HL-60 (cell line): ENCODE measurements around the gene ABCF2.

ENCODE experiments used
- DNase-seq, 2 experiments: peaks; one replicate each; pipeline ENCODE4 v3.0.0-alpha.2; 2010 to 2020; ENCODE audit warnings: low read depth in 1 of 2, low spot score in 1 of 2
- H3K27ac ChIP-seq: fragments of 250-450 bp; sonication (Bioruptor Pico); replicated peaks from 2 replicates; pipeline ENCODE4 v1.5.1; 2020; ENCODE audit warnings: mild to moderate bottlenecking, moderate library complexity
- H3K27me3 ChIP-seq: fragments of 250-450 bp; sonication (Bioruptor Pico); 2 replicates; pipeline ENCODE4 v1.5.1; 2021; ENCODE audit warnings: mild to moderate bottlenecking, moderate library complexity; ENCODE audit not compliant: insufficient read depth, poor library complexity, severe bottlenecking
- H3K4me3 ChIP-seq: replicated peaks from 2 replicates; pipeline ENCODE4 v1.5.1; 2011; ENCODE audit warnings: mild to moderate bottlenecking, control low read depth, low read length; ENCODE audit not compliant: insufficient read depth
- GABPA ChIP-seq: IDR thresholded peaks from 2 replicates; pipeline ENCODE4 v1.6.1; 2012; ENCODE audit warnings: low read depth
- POLR2AphosphoS5 ChIP-seq: IDR thresholded peaks from 2 replicates; pipeline ENCODE4 v1.6.1; 2012; ENCODE audit warnings: low read depth
- SPI1 ChIP-seq: IDR thresholded peaks from 2 replicates; pipeline ENCODE4 v1.6.1; 2012; ENCODE audit warnings: low read depth, mild to moderate bottlenecking, borderline replicate concordance
- TF ChIP-seq, protein P1 (sequence below): IDR thresholded peaks from one replicate; pipeline ENCODE4 v1.5.1; 2011; ENCODE audit warnings: low read length, control low read depth, inconsistent platforms; ENCODE audit not compliant: insufficient read depth
- TF ChIP-seq, protein P2 (sequence below): IDR thresholded peaks from 2 replicates; pipeline ENCODE4 v1.6.1; 2012; ENCODE audit warnings: low read depth; ENCODE audit not compliant: insufficient replicate concordance

ABCF2 gene

DNA sequence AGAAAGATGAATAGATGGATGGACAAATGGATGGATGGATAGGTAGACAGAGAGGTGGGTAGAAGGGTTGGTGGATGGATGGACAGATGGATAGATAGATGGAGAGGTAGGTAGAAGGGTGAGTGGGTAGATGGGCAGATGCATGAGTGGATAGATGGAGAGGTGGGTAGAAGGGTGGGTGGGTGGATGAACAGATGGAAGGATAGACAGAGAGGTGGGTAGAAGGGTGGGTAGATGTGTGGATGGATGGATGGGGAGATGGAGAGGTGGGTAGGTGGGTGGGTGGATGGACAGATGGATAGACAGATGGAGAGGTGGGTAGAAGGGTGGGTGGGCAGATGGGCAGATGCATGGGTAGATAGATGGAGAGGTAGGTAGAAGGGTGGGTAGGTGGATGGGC, 29.1 kb downstream of the ABCF2 start:
- TF ChIP-seq SPI1 (no peak), POLR2AphosphoS5 (no peak), GABPA (no peak)
- TF ChIP-seq, protein P1, sequence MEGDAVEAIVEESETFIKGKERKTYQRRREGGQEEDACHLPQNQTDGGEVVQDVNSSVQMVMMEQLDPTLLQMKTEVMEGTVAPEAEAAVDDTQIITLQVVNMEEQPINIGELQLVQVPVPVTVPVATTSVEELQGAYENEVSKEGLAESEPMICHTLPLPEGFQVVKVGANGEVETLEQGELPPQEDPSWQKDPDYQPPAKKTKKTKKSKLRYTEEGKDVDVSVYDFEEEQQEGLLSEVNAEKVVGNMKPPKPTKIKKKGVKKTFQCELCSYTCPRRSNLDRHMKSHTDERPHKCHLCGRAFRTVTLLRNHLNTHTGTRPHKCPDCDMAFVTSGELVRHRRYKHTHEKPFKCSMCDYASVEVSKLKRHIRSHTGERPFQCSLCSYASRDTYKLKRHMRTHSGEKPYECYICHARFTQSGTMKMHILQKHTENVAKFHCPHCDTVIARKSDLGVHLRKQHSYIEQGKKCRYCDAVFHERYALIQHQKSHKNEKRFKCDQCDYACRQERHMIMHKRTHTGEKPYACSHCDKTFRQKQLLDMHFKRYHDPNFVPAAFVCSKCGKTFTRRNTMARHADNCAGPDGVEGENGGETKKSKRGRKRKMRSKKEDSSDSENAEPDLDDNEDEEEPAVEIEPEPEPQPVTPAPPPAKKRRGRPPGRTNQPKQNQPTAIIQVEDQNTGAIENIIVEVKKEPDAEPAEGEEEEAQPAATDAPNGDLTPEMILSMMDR: no peak
- TF ChIP-seq, protein P2, sequence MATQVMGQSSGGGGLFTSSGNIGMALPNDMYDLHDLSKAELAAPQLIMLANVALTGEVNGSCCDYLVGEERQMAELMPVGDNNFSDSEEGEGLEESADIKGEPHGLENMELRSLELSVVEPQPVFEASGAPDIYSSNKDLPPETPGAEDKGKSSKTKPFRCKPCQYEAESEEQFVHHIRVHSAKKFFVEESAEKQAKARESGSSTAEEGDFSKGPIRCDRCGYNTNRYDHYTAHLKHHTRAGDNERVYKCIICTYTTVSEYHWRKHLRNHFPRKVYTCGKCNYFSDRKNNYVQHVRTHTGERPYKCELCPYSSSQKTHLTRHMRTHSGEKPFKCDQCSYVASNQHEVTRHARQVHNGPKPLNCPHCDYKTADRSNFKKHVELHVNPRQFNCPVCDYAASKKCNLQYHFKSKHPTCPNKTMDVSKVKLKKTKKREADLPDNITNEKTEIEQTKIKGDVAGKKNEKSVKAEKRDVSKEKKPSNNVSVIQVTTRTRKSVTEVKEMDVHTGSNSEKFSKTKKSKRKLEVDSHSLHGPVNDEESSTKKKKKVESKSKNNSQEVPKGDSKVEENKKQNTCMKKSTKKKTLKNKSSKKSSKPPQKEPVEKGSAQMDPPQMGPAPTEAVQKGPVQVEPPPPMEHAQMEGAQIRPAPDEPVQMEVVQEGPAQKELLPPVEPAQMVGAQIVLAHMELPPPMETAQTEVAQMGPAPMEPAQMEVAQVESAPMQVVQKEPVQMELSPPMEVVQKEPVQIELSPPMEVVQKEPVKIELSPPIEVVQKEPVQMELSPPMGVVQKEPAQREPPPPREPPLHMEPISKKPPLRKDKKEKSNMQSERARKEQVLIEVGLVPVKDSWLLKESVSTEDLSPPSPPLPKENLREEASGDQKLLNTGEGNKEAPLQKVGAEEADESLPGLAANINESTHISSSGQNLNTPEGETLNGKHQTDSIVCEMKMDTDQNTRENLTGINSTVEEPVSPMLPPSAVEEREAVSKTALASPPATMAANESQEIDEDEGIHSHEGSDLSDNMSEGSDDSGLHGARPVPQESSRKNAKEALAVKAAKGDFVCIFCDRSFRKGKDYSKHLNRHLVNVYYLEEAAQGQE: no peak
- H3K27me3 ChIP-seq: peaks cover 13% of the 10 kb centered on the region
- no peak overlapping the region for H3K27ac ChIP-seq
- DNase-seq: no peak
- no peak overlapping the region for H3K4me3 ChIP-seq

DNA sequence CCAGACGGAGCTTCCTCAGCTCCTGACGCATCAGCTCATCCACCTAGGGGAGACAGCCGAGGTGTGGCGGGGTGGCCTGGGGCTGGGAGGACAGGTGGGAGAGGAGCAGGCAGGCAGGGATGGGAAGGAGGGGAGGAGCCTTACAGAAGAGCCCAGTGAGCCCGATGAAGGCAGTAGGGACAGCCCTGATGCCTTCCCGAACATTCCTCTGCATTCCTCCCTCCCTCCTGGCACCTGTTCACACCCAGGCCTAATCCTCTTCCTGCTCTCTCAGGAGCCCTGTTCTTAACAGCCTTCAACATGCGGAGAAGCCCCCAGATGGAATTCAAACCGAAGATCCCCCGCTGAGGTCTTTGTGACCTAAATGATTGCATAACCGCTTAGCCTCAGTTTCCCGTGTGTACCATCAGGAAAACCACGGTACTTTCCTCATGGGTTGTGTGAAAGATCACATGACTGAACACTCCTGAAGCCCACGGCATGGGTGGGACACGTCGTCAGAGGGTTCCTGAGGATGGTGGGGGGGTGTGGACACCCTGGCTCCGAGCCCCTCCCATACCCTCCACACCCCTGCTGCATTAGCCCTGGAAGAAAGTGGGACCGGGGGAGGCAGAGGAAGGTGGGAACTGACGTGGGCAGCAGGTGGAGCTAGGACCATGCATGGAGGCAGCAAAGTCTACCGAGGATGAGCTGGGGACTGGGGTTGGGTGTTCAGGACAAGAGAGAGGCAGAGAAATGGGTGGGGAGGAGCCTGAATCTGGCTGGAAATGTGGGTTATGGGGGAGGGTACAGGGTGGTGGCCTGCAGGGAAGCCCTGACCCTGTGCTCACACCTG, 31.2 kb downstream of the ABCF2 start:
- TF ChIP-seq, protein P2: no peak
- TF ChIP-seq POLR2AphosphoS5 (no peak), SPI1 (no peak), GABPA (no peak)
- TF ChIP-seq, protein P1: no peak
- DNase-seq: no peak
- Histone ChIP-seq H3K27me3 (peaks cover 10% of the 10 kb centered on the region), H3K4me3 (no peak overlapping the region), H3K27ac (no peak overlapping the region)

DNA sequence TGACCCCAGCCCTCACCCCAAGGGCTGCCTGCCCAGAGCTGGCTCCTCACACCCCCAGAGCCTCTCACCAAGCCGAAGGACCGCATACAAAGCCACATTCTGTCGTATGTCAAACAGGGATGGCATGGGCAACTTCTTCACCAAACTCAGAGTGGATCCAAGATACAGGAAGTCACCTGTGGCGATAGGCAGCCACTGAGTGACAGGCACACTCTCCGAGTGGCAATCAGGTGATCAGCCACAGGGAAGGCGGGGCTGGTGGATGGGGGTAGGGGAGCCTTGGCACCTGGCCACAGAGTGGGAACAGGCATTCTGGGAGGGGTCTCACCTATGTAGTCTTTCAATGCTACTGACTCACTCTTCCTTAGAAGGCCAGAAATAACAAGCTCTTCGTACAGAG, 32.8 kb downstream of the ABCF2 start:
- Histone ChIP-seq H3K27ac (no peak overlapping the region), H3K4me3 (no peak overlapping the region), H3K27me3 (peaks cover 17% of the 10 kb centered on the region)
- DNase-seq: no peak
- TF ChIP-seq GABPA: no peak
- TF ChIP-seq, protein P2: no peak
- TF ChIP-seq, protein P1: no peak
- no peak for TF ChIP-seq POLR2AphosphoS5
- TF ChIP-seq SPI1: no peak
